H1 (cell line): ENCODE results near the gene CHCHD3. TPM values are rescaled to one million over a fixed set of nuclear protein-coding genes. Genes with fewer than 3 reads are reported as not detected.

Experiments used
- CTCF ChIA-PET: fragments of 300-600 bp; sonication (Branson Sonifier 250); formaldehyde crosslinking; loops from one replicate; lab custom pipeline; 2021; ENCODE audit not compliant: partially characterized antibody; lab: Charles Lee
- POLR2A ChIA-PET: fragments of 300-600 bp; sonication (Branson Sonifier 250); formaldehyde crosslinking; loops from one replicate; lab custom pipeline; 2021; ENCODE audit warnings: inconsistent platforms; ENCODE audit not compliant: partially characterized antibody; lab: Charles Lee
- DNase-seq, 2 experiments: peaks; one replicate each; pipeline versions ENCODE4 v3.0.0 to v3.0.0-alpha.2; 2010 to 2022; ENCODE audit warnings: low spot score in 2 of 2, low read depth in 1 of 2, mixed read lengths in 1 of 2
- FAIRE-seq: peaks from 2 replicates; lab custom pipeline; 2011; peaks lifted over from hg19 to GRCh38; lab: Jason Lieb, UNC
- H2AFZ ChIP-seq: 2 replicates; pipeline ENCODE4 v1.8.1; 2012; ENCODE audit warnings: low read length, inconsistent platforms
- H2AK5ac ChIP-seq: 2 replicates; pipeline ENCODE4 v1.6.1; 2013; ENCODE audit warnings: low read depth, low read length
- H2BK120ac ChIP-seq: replicated peaks from 2 replicates; pipeline ENCODE3; 2013; ENCODE audit warnings: low read depth, low read length, inconsistent platforms
- H2BK12ac ChIP-seq: 2 replicates; pipeline ENCODE4 v1.6.1; 2013; ENCODE audit warnings: low read depth, low read length
- H2BK15ac ChIP-seq: 2 replicates; pipeline ENCODE4 v1.6.1; 2013; ENCODE audit warnings: low read length
- H2BK20ac ChIP-seq: 2 replicates; pipeline ENCODE4 v1.6.1; 2013; ENCODE audit warnings: low read length
- H2BK5ac ChIP-seq: 2 replicates; pipeline ENCODE4 v1.6.1; 2013; ENCODE audit warnings: low read depth, low read length
- H3K14ac ChIP-seq: 2 replicates; pipeline ENCODE4 v1.6.1; 2013; ENCODE audit warnings: inconsistent platforms; ENCODE audit not compliant: insufficient read length
- H3K18ac ChIP-seq: 2 replicates; pipeline ENCODE4 v1.6.1; 2013; ENCODE audit warnings: low read length; ENCODE audit errors: extremely low read depth
- H3K23ac ChIP-seq: 2 replicates; pipeline ENCODE4 v1.6.1; 2013; ENCODE audit warnings: inconsistent platforms; ENCODE audit not compliant: insufficient read length
- H3K23me2 ChIP-seq: 2 replicates; pipeline ENCODE4 v1.6.1; 2013; ENCODE audit warnings: low read depth, low read length
- H3K27ac ChIP-seq: 2 replicates; pipeline ENCODE4 v1.6.1; 2011; ENCODE audit warnings: low read depth, low read length, inconsistent platforms
- H3K27me3 ChIP-seq, 4 experiments: replicated peaks in 1 of 4; 1 replicate in 1 of 4; 2 replicates in 3 of 4; pipeline versions ENCODE4 v1.6.1 to v1.8.1; 2011 to 2013; ENCODE audit warnings: low read length in 3 of 4, mild to moderate bottlenecking in 3 of 4, inconsistent platforms in 2 of 4, mixed read lengths in 2 of 4, moderate library complexity in 1 of 4; ENCODE audit not compliant: control insufficient read depth in 3 of 4, insufficient read depth in 3 of 4; ENCODE audit errors: extremely low read depth in 1 of 4
- H3K36me3 ChIP-seq, 4 experiments: 2 replicates each; pipeline versions ENCODE4 v1.6.1 to v1.8.1; 2011 to 2013; ENCODE audit warnings: mild to moderate bottlenecking in 4 of 4, low read length in 3 of 4, moderate library complexity in 2 of 4, control low read depth in 1 of 4, inconsistent platforms in 1 of 4; ENCODE audit not compliant: insufficient read depth in 4 of 4, control insufficient read depth in 2 of 4
- H3K4ac ChIP-seq: replicated peaks from 2 replicates; pipeline ENCODE3; 2013; ENCODE audit warnings: low read length, low read depth, mixed read lengths, inconsistent platforms; ENCODE audit not compliant: insufficient read length
- H3K4me1 ChIP-seq, 4 experiments: replicated peaks in 1 of 4; 1 replicate in 1 of 4; 2 replicates in 3 of 4; pipeline versions ENCODE4 v1.6.1 to v1.8.1; 2011 to 2013; ENCODE audit warnings: low read length in 3 of 4, inconsistent platforms in 2 of 4, mixed read lengths in 1 of 4; ENCODE audit not compliant: insufficient read depth in 4 of 4, control insufficient read depth in 3 of 4
- H3K4me2 ChIP-seq, 2 experiments: 2 replicates each; pipeline versions ENCODE4 v1.6.1 to v1.8.1; 2011 to 2013; ENCODE audit warnings: low read depth in 2 of 2, low read length in 2 of 2, control low read depth in 1 of 2, inconsistent platforms in 1 of 2, mild to moderate bottlenecking in 1 of 2; ENCODE audit not compliant: insufficient read depth in 1 of 2
- H3K4me3 ChIP-seq, 4 experiments: fragments of 200-600, 300-600 bp in 1 of 4; sonication (generic), shearing (Covaris generic), sonication (Bioruptor Twin) in 1 of 4; 2 replicates each; pipeline versions ENCODE4 v1.5.1 to v1.8.1; 2011 to 2016; ENCODE audit warnings: low read length in 4 of 4, low read depth in 3 of 4, control low read depth in 2 of 4, inconsistent platforms in 2 of 4, mild to moderate bottlenecking in 2 of 4, mixed read lengths in 1 of 4, moderate library complexity in 1 of 4; ENCODE audit not compliant: insufficient read depth in 2 of 4; ENCODE audit errors: extremely low read depth in 1 of 4
- H3K56ac ChIP-seq: replicated peaks from 2 replicates; pipeline ENCODE3; 2013; ENCODE audit warnings: low read depth, mild to moderate bottlenecking, mixed read lengths, low read length, inconsistent platforms; ENCODE audit not compliant: insufficient read length
- H3K79me1 ChIP-seq: 2 replicates; pipeline ENCODE4 v1.6.1; 2013; ENCODE audit warnings: low read depth, low read length, control low read depth
- H3K79me2 ChIP-seq, 2 experiments: 2 replicates each; pipeline versions ENCODE4 v1.6.1 to v1.8.1; 2012 to 2013; ENCODE audit warnings: low read length in 2 of 2, mild to moderate bottlenecking in 2 of 2, inconsistent platforms in 1 of 2; ENCODE audit not compliant: insufficient read depth in 2 of 2, control insufficient read depth in 1 of 2
- H3K9ac ChIP-seq, 4 experiments: replicated peaks in 1 of 4; 1 replicate in 1 of 4; 2 replicates in 3 of 4; pipeline versions ENCODE4 v1.6.1 to v1.8.1; 2011 to 2013; ENCODE audit warnings: low read depth in 3 of 4, low read length in 3 of 4, control low read depth in 2 of 4, mild to moderate bottlenecking in 2 of 4, moderate library complexity in 2 of 4, inconsistent platforms in 1 of 4; ENCODE audit errors: extremely low read depth in 1 of 4
- H3K9me3 ChIP-seq, 2 experiments: 2 replicates each; pipeline versions ENCODE4 v1.6.1 to v1.8.1; 2012 to 2013; ENCODE audit warnings: mild to moderate bottlenecking in 2 of 2, moderate library complexity in 2 of 2, control low read depth in 1 of 2, inconsistent platforms in 1 of 2, low read depth in 1 of 2, low read length in 1 of 2, mixed read lengths in 1 of 2; ENCODE audit not compliant: insufficient read depth in 2 of 2
- H4K20me1 ChIP-seq, 2 experiments: replicated peaks in 1 of 2; 2 replicates each; pipeline versions ENCODE3 to v1.8.1; 2011 to 2013; ENCODE audit warnings: inconsistent platforms in 2 of 2, low read length in 2 of 2, mild to moderate bottlenecking in 1 of 2; ENCODE audit not compliant: insufficient read depth in 2 of 2, control insufficient read depth in 1 of 2
- H4K5ac ChIP-seq: 2 replicates; pipeline ENCODE4 v1.6.1; 2013; ENCODE audit warnings: low read length, low read depth, mixed read lengths, inconsistent platforms; ENCODE audit not compliant: insufficient read length
- H4K8ac ChIP-seq: 2 replicates; pipeline ENCODE4 v1.8.0; 2013; ENCODE audit warnings: mild to moderate bottlenecking, moderate library complexity, low read length, inconsistent platforms; ENCODE audit not compliant: insufficient read depth; ENCODE audit errors: extremely low read depth
- H4K91ac ChIP-seq: replicated peaks from 2 replicates; pipeline ENCODE3; 2013; ENCODE audit warnings: low read length, mixed read lengths, inconsistent platforms; ENCODE audit not compliant: insufficient read length
- BACH1 ChIP-seq: IDR thresholded peaks from 2 replicates; pipeline ENCODE4 v1.6.1; 2012; ENCODE audit warnings: low read length, improper control_type of control experiment
- CHD1 ChIP-seq: IDR thresholded peaks from 2 replicates; pipeline ENCODE4 v1.6.1; 2012; ENCODE audit warnings: low read depth, low read length, improper control_type of control experiment
- GABPA ChIP-seq: IDR thresholded peaks from 2 replicates; pipeline ENCODE4 v1.6.1; 2011; ENCODE audit warnings: mild to moderate bottlenecking, low read length, moderate library complexity, borderline replicate concordance; ENCODE audit not compliant: insufficient read depth
- KDM1A ChIP-seq: fragments of 200-600, 300-600 bp; sonication (generic); IDR thresholded peaks from 2 replicates; pipeline ENCODE4 v1.7.1; 2016; ENCODE audit warnings: mild to moderate bottlenecking, low read length, borderline replicate concordance
- RXRA ChIP-seq: IDR thresholded peaks from 2 replicates; pipeline ENCODE4 v1.6.1; 2011; ENCODE audit warnings: low read depth, mild to moderate bottlenecking, low read length, moderate library complexity; ENCODE audit not compliant: insufficient read depth
- WGBS, 2 experiments: shearing (Covaris generic) in 1 of 2; methylation state at CpG; one replicate each; pipeline versions ENCODE4 v1.1.6 to v1.1.7; 2013 to 2015; ENCODE audit warnings: low lambda C conversion rate in 2 of 2, mixed read lengths in 2 of 2, inconsistent platforms in 1 of 2, low coverage in 1 of 2, missing lambda C conversion rate in 1 of 2; ENCODE audit not compliant: insufficient replicate concordance in 2 of 2, insufficient coverage in 1 of 2, insufficient read length in 1 of 2; ENCODE audit errors: extremely low coverage in 1 of 2, missing lambda C conversion rate in 1 of 2; 5-methylcytosine and 5-hydroxymethylcytosine counted together
- polyA plus RNA-seq, 7 experiments: library from polyadenylated mRNA; depleted of rRNA in 3 of 7; stranded (reverse) in 5 of 7; unstranded in 2 of 7; fragments of >200 nt in 5 of 7; fragments of 200-250 nt in 2 of 7; gene quantifications; 1 replicate in 5 of 7; 2 replicates in 1 of 7; 4 replicates in 1 of 7; pipeline versions ENCODE4 v1.2.1 to v1.2.3, GENCODE V29; 2011 to 2013; ENCODE audit warnings: missing spikeins in 2 of 7, mixed read lengths in 2 of 7
- total RNA-seq: library from RNA; stranded (reverse); fragmentation: NEBNext Ultra II Directional; extraction: Animal tissue kit (Norgen Biotek cat#: 25700); gene quantifications from 2 replicates; pipeline ENCODE4 v1.2.1, GENCODE V29; 2021
- TF ChIP-seq, protein P1 (sequence below): IDR thresholded peaks from 2 replicates; pipeline ENCODE4 v1.6.1; 2012; ENCODE audit warnings: inconsistent platforms

CHCHD3 gene
- total and polyA plus RNA-seq, 2 of the 8 experiments (the other 6 are each of a cell fraction or from before 2014, with no cell fraction given), result 42.9 to 137 TPM

DNA sequence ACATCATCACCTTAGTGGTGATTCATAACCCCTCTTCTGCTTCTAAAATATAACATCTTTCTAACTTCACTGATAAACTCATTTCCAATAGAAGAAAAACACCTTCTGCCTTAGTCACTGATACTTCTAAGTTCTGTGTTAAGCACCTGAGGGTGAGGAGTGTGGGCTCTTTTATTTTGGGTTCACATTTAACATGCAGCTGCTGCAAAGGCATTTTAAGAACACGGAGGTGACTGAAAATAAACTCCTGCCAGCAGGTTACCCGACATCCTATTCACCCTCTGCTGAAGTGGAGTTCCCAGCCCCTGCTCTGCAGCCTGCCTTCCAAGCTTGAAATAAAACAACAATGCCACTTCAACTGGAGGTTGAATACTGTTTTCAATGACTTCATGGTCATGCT lies 302.7 kb downstream of the CHCHD3 start:
- no peak overlapping the region for H3K4me3 ChIP-seq
- no peak overlapping the region for H3K4me2 ChIP-seq
- no peak overlapping the region for H2BK12ac ChIP-seq
- H2AK5ac ChIP-seq, result no peak overlapping the region
- 59% methylated on average over 2 of the region's 2 CpGs; no CpG with 5 or more reads in 1 of the 2 experiments for WGBS, 2 experiments
- H3K4me1 ChIP-seq, result peaks cover 0 to 1% (median 0%) of the 10 kb centered on the region in 4 experiments; a peak in 1 of 7 replicates
- DNase-seq (no peak), FAIRE-seq (no peak)
- no peak overlapping the region for H2AFZ ChIP-seq
- H3K9ac ChIP-seq, result no peak overlapping the region
- TF ChIP-seq CHD1, result no peak
- TF ChIP-seq, protein P1, sequence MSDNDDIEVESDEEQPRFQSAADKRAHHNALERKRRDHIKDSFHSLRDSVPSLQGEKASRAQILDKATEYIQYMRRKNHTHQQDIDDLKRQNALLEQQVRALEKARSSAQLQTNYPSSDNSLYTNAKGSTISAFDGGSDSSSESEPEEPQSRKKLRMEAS, result no peak
- TF ChIP-seq GABPA, result no peak
- no peak for TF ChIP-seq KDM1A
- no peak for TF ChIP-seq BACH1
- TF ChIP-seq RXRA, result no peak
- no peak overlapping the region for H3K23ac ChIP-seq
- 0 out of 8 replicates have a peak, but pooled peaks cover 0 to 3% (median 0%) of the 10 kb centered on the region in 4 experiments for H3K36me3 ChIP-seq
- no peaks in the 10 kb centered on the region for H3K79me2 ChIP-seq
- H3K9me3 ChIP-seq, result no peaks in the 10 kb centered on the region
- POLR2A ChIA-PET, result interaction anchor here (1.5 kb wide), 1 partner anchor 18 kb away, joined by 3 read pairs; no protein-coding TSS in a partner anchor
- H4K5ac ChIP-seq, result no peak overlapping the region
- no peak overlapping the region for H2BK20ac ChIP-seq
- H3K14ac ChIP-seq, result no peak overlapping the region
- CTCF ChIA-PET, result interaction anchor here (1.3 to 2.6 kb wide), 2 partner anchors 8 to 55 kb away, joined by 5 to 6 read pairs; no protein-coding TSS in a partner anchor
- H2BK5ac ChIP-seq, result no peak overlapping the region
- H4K8ac ChIP-seq, result no peak overlapping the region
- H3K56ac ChIP-seq, result no peak overlapping the region
- no peaks in the 10 kb centered on the region for H3K27me3 ChIP-seq
- H3K79me1 ChIP-seq, result no peaks in the 10 kb centered on the region; the same call in 1 of the 2 replicates
- no peak overlapping the region for H2BK120ac ChIP-seq
- H2BK15ac ChIP-seq, result no peak overlapping the region
- no peaks in the 10 kb centered on the region for H3K23me2 ChIP-seq
- H3K18ac ChIP-seq, result no peak overlapping the region
- no peak overlapping the region for H3K4ac ChIP-seq
- no peak overlapping the region for H3K27ac ChIP-seq
- H4K91ac ChIP-seq, result no peak overlapping the region
- H4K20me1 ChIP-seq, result no peaks in the 10 kb centered on the region
